ENCODE measurements around the gene CCDC121.

DNA sequence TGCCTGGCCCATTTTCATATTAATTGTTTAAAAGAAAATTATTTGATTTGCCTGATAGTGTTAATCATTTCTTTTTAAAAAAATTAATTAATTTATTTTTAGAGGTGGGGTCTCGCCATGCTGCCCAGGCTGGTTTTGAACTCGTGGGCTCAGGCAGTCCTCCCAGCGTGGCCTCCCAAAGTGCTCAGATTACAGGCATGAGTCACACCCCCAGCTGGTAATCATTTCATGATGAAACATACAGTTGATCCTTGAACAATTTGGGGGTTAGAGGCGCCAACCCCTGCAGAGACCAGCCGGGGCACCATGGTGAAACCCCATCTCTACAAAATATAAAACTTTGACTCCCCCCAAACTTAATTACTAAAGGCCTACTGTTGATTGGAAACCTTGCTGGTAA lies 8.0 kb upstream of the CCDC121 start:
- TF ChIP-seq, protein P1, sequence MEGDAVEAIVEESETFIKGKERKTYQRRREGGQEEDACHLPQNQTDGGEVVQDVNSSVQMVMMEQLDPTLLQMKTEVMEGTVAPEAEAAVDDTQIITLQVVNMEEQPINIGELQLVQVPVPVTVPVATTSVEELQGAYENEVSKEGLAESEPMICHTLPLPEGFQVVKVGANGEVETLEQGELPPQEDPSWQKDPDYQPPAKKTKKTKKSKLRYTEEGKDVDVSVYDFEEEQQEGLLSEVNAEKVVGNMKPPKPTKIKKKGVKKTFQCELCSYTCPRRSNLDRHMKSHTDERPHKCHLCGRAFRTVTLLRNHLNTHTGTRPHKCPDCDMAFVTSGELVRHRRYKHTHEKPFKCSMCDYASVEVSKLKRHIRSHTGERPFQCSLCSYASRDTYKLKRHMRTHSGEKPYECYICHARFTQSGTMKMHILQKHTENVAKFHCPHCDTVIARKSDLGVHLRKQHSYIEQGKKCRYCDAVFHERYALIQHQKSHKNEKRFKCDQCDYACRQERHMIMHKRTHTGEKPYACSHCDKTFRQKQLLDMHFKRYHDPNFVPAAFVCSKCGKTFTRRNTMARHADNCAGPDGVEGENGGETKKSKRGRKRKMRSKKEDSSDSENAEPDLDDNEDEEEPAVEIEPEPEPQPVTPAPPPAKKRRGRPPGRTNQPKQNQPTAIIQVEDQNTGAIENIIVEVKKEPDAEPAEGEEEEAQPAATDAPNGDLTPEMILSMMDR (IDR thresholded peaks at IDR 0.05; ENCODE audit: low read depth, low read length, poor library complexity, severe bottlenecking): no peak
- TF ChIP-seq EZH2phosphoT487 (IDR thresholded peaks at IDR 0.05; ENCODE audit: borderline replicate concordance, low read length): no peak
